ENCODE results near the gene APOLD1. TPM values are rescaled to one million over a fixed set of nuclear protein-coding genes. Genes with fewer than 3 reads are reported as not detected.

Gene APOLD1
- total and polyA plus RNA-seq, 4 donors: 1.4 to 5.1 (median 2.6) TPM

- Histone ChIP-seq H3K9ac (ENCODE audit: low read depth in 1 of 2, low read length in 2 of 2) (peak overlapping the region; percentile 72 to 83), H3K27me3 (ENCODE audit: control insufficient read depth in 4 of 4, insufficient read depth in 4 of 4, low read length in 3 of 4) (no peaks in the 10 kb centered on the region), H3K36me3 (ENCODE audit: control insufficient read depth in 4 of 4, insufficient read depth in 3 of 4, low read depth in 1 of 4, low read length in 3 of 4) (no peaks in the 10 kb centered on the region), H3K27ac (ENCODE audit: low read depth in 1 of 2, low read length in 2 of 2) (peak overlapping the region; percentile 89 to 90), H3K9me3 (ENCODE audit: control insufficient read depth in 4 of 4, low read length in 3 of 4) (no peaks in the 10 kb centered on the region), H3K4me3 (ENCODE audit: low read depth in 1 of 3, low read length in 3 of 3) (peak overlapping the region; percentile 66 to 76 (median 71)), H3K4me1 (ENCODE audit: control insufficient read depth in 4 of 4, insufficient read depth in 4 of 4, low read length in 3 of 4) (peaks cover 0 to 28% (median 17%) of the 10 kb centered on the region in 4 donors)
- TF ChIP-seq TAF1 (conservative IDR thresholded peaks at IDR 0.05) (no peak), ZBTB33 (IDR thresholded peaks at IDR 0.05) (no peak), RAD21 (IDR thresholded peaks at IDR 0.05) (no peak), RXRA (IDR thresholded peaks at IDR 0.05) (peak in 1 of 2 donors; percentile 17), HNF4G (IDR thresholded peaks at IDR 0.05) (no peak), FOXA1 (IDR thresholded peaks at IDR 0.05) (peak; percentile 2), GABPA (IDR thresholded peaks at IDR 0.05 in 1 of 2, conservative IDR thresholded peaks at IDR 0.05 in 1 of 2) (no peak), YY1 (IDR thresholded peaks at IDR 0.05) (peak; percentile 56), JUND (IDR thresholded peaks at IDR 0.05) (no peak), MAX (IDR thresholded peaks at IDR 0.05) (peak; percentile 53), NR2F2 (IDR thresholded peaks at IDR 0.05) (peak; percentile 77), FOXA2 (IDR thresholded peaks at IDR 0.05) (no peak), HNF4A (conservative IDR thresholded peaks at IDR 0.05) (no peak), ATF3 (IDR thresholded peaks at IDR 0.05) (no peak), EGR1 (IDR thresholded peaks at IDR 0.05; ENCODE audit: low read depth in 2 of 2) (no peak), REST (IDR thresholded peaks at IDR 0.05) (peak; percentile 19), CTCF (IDR thresholded peaks at IDR 0.05; ENCODE audit: low read depth, low read length, missing input control) (peak; percentile 32), SP1 (IDR thresholded peaks at IDR 0.05) (no peak)
- DNase-seq (ENCODE audit: low spot score): peak; percentile 70
- 1% methylated on average over 80 of the region's 80 CpGs for WGBS
These were observed 1.5 kb downstream of the APOLD1 start for GRCh38 chr12:12786706-12787601.

All from liver (tissue), 9 donors.